IPS-15b (cell line): Measurements from ENCODE around the gene HSPB9.
A peak's percentile ranks its signal among the peaks of the same experiment; 100 is the strongest.
"Not testable (repeated sequence)": the region's sequence is repeated elsewhere in the genome, so short reads cannot be mapped to it uniquely, and the experiment has no call there.

ENCODE experiments used
- H3K27me3 ChIP-seq: one replicate; pipeline ENCODE4 v1.6.1; 2013; ENCODE audit warnings: low read length; ENCODE audit not compliant: control insufficient read depth, insufficient read depth
- H3K36me3 ChIP-seq: one replicate; pipeline ENCODE4 v1.6.1; 2013; ENCODE audit warnings: low read length; ENCODE audit not compliant: control insufficient read depth, insufficient read depth
- H3K4me1 ChIP-seq: one replicate; pipeline ENCODE4 v1.6.1; 2013; ENCODE audit warnings: mild to moderate bottlenecking, low read length; ENCODE audit not compliant: control insufficient read depth, insufficient read depth
- H3K4me3 ChIP-seq: one replicate; pipeline ENCODE4 v1.5.1; 2013; ENCODE audit warnings: low read depth, low read length
- H3K9ac ChIP-seq: one replicate; pipeline ENCODE4 v1.6.1; 2013; ENCODE audit warnings: low read depth, mild to moderate bottlenecking, low read length
- H3K9me3 ChIP-seq: one replicate; pipeline ENCODE4 v1.6.1; 2013; ENCODE audit warnings: mild to moderate bottlenecking, low read length; ENCODE audit not compliant: control insufficient read depth, insufficient read depth

Gene HSPB9

GRCh38 chr17:42130310-42130936, 7.8 kb downstream of the HSPB9 start:
- peaks cover 31% of the 10 kb centered on the region for H3K36me3 ChIP-seq
- H3K27me3 ChIP-seq = no peaks in the 10 kb centered on the region
- H3K9me3 ChIP-seq = no peaks in the 10 kb centered on the region
- no peak overlapping the region for H3K4me3 ChIP-seq
- no peak overlapping the region for H3K9ac ChIP-seq
- H3K4me1 ChIP-seq = no peaks in the 10 kb centered on the region

GRCh38 chr17:42131232-42131631, 8.6 kb downstream of the HSPB9 start:
- Histone ChIP-seq H3K4me1 (peaks cover 3% of the 10 kb centered on the region), H3K4me3 (no peak overlapping the region), H3K9ac (no peak overlapping the region), H3K36me3 (peaks cover 25% of the 10 kb centered on the region), H3K27me3 (no peaks in the 10 kb centered on the region), H3K9me3 (no peaks in the 10 kb centered on the region)

- H3K4me3 ChIP-seq = no peak overlapping the region
These were observed 9.4 kb downstream of the HSPB9 start for GRCh38 chr17:42131981-42132432.

GRCh38 chr17:42132941-42133340, 10.3 kb downstream of the HSPB9 start:
- Histone ChIP-seq H3K4me1 (peaks cover 7% of the 10 kb centered on the region), H3K4me3 (no peak overlapping the region), H3K27me3 (no peaks in the 10 kb centered on the region), H3K36me3 (peaks cover 20% of the 10 kb centered on the region), H3K9ac (peak overlapping the region; percentile 39), H3K9me3 (no peaks in the 10 kb centered on the region)

More at GRCh38 chr17:42131981-42132432, 9.4 kb downstream of the HSPB9 start:
- peaks cover 25% of the 10 kb centered on the region for H3K36me3 ChIP-seq
- H3K9ac ChIP-seq = no peak overlapping the region
- no peaks in the 10 kb centered on the region for H3K9me3 ChIP-seq
- no peaks in the 10 kb centered on the region for H3K27me3 ChIP-seq
- H3K4me1 ChIP-seq = peaks cover 7% of the 10 kb centered on the region

- no peak overlapping the region for H3K4me3 ChIP-seq
- peaks cover 15% of the 10 kb centered on the region for H3K36me3 ChIP-seq
- H3K4me1 ChIP-seq = peaks cover 7% of the 10 kb centered on the region
- peak overlapping the region; percentile 39 for H3K9ac ChIP-seq
- no peaks in the 10 kb centered on the region for H3K27me3 ChIP-seq
- no peaks in the 10 kb centered on the region for H3K9me3 ChIP-seq
These were observed 10.9 kb downstream of the HSPB9 start for GRCh38 chr17:42133461-42134041.

DNA sequence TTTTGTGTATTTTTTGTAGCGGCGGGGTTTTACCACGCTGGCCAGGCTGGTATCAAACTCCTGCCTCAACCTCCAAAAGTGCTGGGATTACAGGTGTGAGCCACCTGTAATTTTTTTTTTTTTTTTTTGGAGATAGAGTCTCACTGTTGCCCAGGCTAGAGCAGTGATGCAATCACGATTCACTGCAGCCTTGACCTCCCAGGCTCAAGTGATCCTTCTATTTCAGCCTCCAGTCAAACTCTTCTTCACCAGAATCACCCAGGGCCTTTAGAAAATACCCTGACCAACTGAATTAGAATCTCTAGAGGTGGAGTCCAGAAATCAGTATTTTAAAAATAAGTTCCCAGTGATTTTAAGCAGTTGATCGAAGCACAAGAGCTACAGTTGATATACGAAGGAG, 12.5 kb downstream of the HSPB9 start:
- Histone ChIP-seq H3K36me3 (peaks cover 3% of the 10 kb centered on the region), H3K27me3 (no peaks in the 10 kb centered on the region), H3K4me3 (no peak overlapping the region), H3K9ac (no peak overlapping the region), H3K4me1 (peaks cover 7% of the 10 kb centered on the region), H3K9me3 (no peaks in the 10 kb centered on the region)

DNA sequence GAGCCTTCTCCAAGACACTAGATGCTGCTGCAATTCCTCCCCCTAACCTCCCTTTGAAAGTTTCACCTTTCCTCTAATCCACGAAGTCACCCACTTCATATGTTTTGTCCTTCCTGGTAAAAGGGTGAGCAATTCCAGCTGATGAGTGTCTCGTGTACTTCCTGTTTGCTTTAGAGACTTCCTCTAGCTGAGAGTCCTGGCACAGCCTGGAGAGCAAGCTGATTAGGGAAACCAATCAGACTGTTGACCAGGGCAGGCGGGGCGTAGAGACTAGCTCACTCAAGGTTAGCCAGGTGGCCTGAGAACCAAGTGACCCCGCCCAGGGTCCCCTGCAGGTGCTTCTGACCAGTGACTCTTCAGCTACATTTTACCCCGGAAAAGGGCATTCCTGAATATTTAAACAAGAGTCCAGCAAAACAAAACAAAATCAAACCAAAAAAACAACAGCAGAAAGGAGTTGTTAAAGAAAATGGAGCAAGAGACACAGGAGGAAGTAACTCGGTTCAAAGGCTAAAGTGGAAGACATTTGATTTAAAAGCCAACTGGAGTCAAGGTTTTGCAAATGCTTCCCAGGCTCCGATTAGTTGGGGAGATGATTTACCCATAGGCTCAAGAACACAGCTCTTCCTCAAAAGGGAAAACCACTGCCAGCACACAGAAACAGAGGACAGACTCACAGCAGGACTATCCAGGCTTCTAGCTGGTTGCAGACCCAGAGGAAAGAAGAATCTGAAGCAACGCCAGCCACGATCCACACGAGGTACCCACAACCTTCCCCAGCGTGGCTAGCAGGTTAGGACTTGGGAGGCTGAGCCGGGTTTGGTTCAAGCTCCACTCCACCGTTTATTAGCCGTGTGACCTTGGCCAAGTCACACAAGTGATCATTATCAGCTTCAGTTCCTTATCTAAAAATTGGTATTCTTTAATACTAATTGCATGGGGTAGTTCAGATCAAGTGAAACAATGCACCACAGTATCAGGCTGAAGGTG, 13.4 kb downstream of the HSPB9 start:
- no peaks in the 10 kb centered on the region for H3K36me3 ChIP-seq

DNA sequence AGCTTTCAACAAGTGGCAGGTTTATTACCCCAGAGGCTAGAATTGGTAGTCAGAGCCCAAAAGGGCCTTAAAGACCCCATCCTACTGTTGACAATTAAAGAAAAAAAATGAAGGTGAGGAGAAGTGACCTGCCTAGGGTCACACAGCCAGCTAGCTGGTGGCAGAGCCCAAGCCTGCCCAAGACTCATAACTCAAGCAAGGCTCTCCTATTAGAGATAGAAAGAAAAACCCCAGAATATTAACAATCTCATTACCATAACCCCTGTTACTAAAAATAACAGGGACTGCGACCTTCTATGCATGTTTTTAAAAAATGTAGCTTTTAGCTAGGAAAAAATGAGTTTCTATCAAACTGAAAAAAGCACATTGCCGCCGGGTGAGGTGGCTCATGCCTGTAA, 14.0 kb downstream of the HSPB9 start:
- H3K4me3 ChIP-seq = no peak overlapping the region

More for the DNA sequence above, 13.4 kb downstream of the HSPB9 start:
- Histone ChIP-seq H3K4me3 (no peak overlapping the region), H3K4me1 (peaks cover 7% of the 10 kb centered on the region), H3K9me3 (no peaks in the 10 kb centered on the region), H3K9ac (no peak overlapping the region), H3K27me3 (no peaks in the 10 kb centered on the region)

DNA sequence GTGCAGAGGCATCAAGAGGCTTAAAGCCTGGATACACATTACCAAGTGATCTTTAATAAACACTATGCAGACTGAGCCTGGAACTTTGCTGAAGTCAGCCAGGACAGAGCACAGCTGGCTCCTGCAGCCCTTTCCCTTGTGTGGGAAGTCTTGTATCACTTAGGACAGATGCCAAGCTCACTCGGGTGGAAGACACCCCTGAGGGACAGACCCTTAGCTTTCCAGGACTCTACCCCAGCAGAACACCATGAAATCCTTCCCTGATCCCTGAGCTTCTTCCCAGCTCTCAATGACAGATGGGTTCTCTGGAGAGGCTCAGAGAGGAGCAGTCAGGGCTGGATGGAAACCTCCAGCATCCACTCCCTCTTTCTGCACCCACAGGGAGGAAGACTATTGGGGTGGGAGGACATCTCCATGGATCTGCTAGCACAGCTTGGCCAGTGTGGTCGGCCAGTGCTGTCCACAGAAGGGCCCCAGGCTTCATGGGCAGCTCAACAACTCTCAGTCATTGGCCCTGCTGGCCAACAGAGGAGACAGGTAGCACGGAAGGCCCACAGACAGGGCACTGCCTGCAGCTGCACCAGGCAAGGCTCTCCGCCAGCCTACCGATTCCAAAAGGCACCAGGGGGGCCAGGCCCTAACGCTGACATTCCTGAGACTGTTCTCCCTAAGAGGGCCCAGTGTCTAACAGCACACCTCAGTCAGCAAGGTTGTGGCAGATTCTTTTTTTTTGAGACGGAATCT, 16.3 kb downstream of the HSPB9 start:
- Histone ChIP-seq H3K9ac (no peak overlapping the region), H3K36me3 (no peaks in the 10 kb centered on the region), H3K27me3 (no peaks in the 10 kb centered on the region), H3K9me3 (no peaks in the 10 kb centered on the region), H3K4me3 (no peak overlapping the region), H3K4me1 (peaks cover 7% of the 10 kb centered on the region)

More for the DNA sequence above, 14.0 kb downstream of the HSPB9 start:
- no peak overlapping the region for H3K9ac ChIP-seq
- H3K27me3 ChIP-seq = no peaks in the 10 kb centered on the region
- peaks cover 7% of the 10 kb centered on the region for H3K4me1 ChIP-seq
- no peaks in the 10 kb centered on the region for H3K36me3 ChIP-seq
- no peaks in the 10 kb centered on the region for H3K9me3 ChIP-seq

DNA sequence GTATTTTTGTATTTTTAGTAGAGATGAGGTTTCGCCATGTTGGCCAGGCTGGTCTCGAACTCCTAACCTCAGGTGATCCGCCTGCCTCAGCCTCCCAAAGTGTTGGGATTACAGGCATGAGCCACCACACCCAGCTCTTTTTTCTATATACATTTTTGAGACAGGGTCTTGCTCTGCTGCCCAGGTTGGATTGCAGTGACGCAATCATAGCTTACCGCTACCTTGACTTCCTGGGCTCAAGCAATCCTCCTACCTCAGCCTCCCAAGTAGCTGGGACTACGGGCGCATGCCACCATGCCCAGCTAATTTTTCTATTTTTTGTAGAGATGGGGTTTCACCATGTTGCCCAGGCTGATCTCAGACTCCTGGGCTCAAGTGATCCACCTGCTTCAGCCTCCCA, 18.1 kb downstream of the HSPB9 start:
- H3K9ac ChIP-seq, H3K4me3 ChIP-seq, H3K27me3 ChIP-seq, H3K36me3 ChIP-seq, H3K4me1 ChIP-seq, H3K9me3 ChIP-seq: not testable (repeated sequence)

GRCh38 chr17:42141382-42141781, 18.8 kb downstream of the HSPB9 start:
- no peak overlapping the region for H3K9ac ChIP-seq
- H3K27me3 ChIP-seq = no peaks in the 10 kb centered on the region
- no peak overlapping the region for H3K4me3 ChIP-seq
- H3K4me1 ChIP-seq = peaks cover 2% of the 10 kb centered on the region
- no peaks in the 10 kb centered on the region for H3K9me3 ChIP-seq
- no peaks in the 10 kb centered on the region for H3K36me3 ChIP-seq
